ENCODE results near the gene ZNF335. TPM values are rescaled to one million over a fixed set of nuclear protein-coding genes. Genes with fewer than 3 reads are reported as not detected.
A peak's percentile ranks its signal among the peaks of the same experiment; 100 is the strongest.

The ZNF335 gene
- total and polyA plus RNA-seq, 9 donors = 3.5 to 25.7 (median 15.7) TPM

DNA sequence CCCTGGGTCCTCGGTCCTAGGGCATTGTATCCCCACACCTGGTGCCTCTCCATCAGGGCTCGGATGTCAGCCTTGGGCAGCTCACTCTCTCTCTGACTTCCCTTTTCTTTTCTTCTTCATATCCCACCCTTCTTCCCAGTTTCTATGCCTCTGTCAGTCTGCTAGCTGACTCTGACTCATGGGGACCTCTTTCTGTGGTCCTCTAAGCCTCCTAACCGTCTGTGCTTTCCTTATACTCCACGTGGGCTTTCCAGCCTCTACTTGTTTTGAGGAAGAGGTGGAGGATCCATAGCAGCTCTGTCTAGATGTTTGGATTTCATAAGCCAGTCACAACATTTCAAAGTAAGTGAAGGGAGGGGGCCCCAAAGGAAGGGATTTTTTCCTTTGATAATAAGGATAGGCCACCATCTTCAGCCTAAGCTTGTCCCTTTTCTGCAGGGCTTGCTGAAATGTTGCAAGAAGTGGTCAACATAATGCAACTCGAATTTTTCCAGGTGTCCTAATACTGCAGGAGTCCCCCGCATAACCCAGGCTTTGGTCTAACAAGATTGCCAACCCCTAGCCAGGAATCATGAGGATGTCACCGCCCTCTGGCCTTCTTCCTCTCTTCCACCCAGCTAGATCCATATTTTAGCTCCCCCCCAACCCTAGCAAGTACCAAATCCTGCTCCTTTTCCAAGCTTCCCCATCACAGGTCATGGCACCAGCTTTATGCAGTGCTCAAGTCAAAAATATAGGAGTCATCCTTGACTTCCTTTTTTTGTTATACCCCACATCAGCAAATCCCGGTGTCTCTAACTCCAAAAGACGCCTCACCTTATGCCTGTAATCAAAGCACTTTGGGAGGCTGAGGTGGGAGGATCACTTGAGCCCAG lies 51.3 kb downstream of the ZNF335 start:
- intact Hi-C loops (cut with DNase I) = no loop called here
- Histone ChIP-seq H3K4me1 (ENCODE audit: insufficient read depth) (peaks cover 40% of the 10 kb centered on the region), H3K9me3 (no peaks in the 10 kb centered on the region), H3K36me3 (no peaks in the 10 kb centered on the region), H3K4me3 (no peak overlapping the region), H3K27ac (peak overlapping the region; percentile 26 to 78), H3K27me3 (no peaks in the 10 kb centered on the region)
- WGBS, 3 donors = 58 to 67% (median 65%) methylated on average over 9 of the region's 9 CpGs
- no peak for TF ChIP-seq EP300 (IDR thresholded peaks at IDR 0.05)
- no peak for TF ChIP-seq POLR2A (IDR thresholded peaks at IDR 0.05)
- TF ChIP-seq, protein P1, sequence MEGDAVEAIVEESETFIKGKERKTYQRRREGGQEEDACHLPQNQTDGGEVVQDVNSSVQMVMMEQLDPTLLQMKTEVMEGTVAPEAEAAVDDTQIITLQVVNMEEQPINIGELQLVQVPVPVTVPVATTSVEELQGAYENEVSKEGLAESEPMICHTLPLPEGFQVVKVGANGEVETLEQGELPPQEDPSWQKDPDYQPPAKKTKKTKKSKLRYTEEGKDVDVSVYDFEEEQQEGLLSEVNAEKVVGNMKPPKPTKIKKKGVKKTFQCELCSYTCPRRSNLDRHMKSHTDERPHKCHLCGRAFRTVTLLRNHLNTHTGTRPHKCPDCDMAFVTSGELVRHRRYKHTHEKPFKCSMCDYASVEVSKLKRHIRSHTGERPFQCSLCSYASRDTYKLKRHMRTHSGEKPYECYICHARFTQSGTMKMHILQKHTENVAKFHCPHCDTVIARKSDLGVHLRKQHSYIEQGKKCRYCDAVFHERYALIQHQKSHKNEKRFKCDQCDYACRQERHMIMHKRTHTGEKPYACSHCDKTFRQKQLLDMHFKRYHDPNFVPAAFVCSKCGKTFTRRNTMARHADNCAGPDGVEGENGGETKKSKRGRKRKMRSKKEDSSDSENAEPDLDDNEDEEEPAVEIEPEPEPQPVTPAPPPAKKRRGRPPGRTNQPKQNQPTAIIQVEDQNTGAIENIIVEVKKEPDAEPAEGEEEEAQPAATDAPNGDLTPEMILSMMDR (IDR thresholded peaks at IDR 0.05) = no peak
- peak in 2 of 5 donors; percentile 9 to 22 for DNase-seq

DNA sequence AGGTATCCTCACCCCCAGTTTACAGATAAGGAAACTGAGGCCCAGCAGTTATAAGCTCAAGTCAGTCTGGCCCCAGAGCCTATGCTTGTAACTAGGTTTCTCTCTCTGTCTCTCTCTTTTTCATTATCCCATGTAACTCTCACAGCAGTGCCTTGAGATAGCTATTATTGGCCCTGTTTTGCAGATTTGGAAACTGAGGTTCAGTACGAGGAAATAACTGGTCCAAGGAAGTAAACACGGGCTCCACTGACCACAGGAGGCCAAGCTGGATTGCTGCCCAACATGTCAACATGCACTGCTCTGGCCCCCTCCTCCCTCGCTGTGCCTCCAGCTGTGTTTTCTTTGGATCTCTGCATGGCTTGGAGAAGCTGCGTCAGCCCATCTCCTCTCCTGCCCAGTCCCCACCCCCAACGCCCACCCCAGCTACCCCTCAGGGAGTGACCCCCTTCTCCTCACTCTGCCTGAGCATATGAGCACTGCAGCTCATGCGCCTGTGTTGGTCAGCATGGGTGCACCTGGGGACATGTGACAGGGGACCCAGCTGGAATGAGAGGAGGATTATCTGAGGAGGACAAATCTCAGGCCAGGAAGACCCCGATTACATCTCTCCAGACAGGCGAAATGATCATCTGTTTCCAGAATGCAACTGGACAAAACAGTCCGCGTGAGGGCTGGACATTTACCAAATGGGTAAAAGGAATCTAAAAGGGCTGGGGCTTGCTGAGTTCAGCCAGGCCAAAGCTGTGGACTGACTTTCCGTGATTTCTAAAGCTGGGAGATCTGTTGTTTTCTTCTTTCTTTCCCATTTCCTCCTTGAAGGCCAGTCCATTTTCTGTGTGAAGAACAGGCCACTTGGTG lies 52.2 kb downstream of the ZNF335 start:
- DNase-seq = peak; percentile 85 to 89 (median 86)
- intact Hi-C loops (cut with DNase I) = no loop called here
- no peaks in the 10 kb centered on the region for H3K36me3 ChIP-seq
- H3K4me3 ChIP-seq = no peak overlapping the region
- no peaks in the 10 kb centered on the region for H3K27me3 ChIP-seq
- TF ChIP-seq EP300 (IDR thresholded peaks at IDR 0.05) = no peak
- TF ChIP-seq POLR2A (IDR thresholded peaks at IDR 0.05) = no peak
- TF ChIP-seq, protein P1 (IDR thresholded peaks at IDR 0.05) = no peak
- H3K9me3 ChIP-seq = no peaks in the 10 kb centered on the region
- peaks cover 31% of the 10 kb centered on the region for H3K4me1 ChIP-seq (ENCODE audit: insufficient read depth)
- peak overlapping the region; percentile 26 to 78 for H3K27ac ChIP-seq
- WGBS, 3 donors = 6 to 14% (median 6%) methylated on average over 11 of the region's 11 CpGs

DNA sequence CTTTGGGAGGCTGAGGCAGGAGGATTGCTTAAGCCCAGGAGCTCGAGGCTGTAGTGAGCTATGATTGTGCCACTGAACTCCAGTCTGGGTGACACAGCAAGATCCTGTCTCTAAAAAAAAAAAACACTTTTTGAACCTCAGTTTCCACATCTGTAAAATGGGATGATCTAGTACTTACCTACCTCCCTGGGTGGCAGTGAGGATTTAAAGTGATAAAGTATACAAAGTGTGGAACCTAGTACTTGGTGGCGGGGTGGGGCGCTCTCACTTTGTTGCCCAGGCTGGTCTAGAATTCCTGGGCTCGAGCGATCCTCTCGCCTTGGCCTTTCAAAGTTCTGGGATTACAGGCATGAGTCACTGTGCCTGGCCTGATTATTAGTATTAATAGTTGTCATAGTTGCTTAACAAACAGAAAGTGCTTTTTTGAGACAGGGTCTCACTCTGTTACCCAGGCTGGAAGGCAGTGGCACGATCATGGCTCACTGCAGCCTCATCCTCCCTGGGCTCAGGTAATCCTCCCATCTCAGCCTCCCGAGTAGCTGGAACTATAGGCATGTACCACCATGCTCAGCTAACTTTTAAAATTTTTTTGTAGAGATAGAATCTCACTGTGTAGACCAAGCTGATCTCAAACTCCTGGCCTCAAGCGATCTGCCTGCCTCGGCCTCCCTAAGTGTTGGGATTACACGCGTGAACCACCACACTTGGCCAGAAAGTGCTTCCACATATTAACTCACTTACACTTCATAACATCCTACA lies 53.0 kb downstream of the ZNF335 start:
- Histone ChIP-seq H3K4me1 (ENCODE audit: insufficient read depth) (peaks cover 31% of the 10 kb centered on the region), H3K4me3 (no peak overlapping the region), H3K9me3 (no peaks in the 10 kb centered on the region), H3K36me3 (no peaks in the 10 kb centered on the region), H3K27ac (peak overlapping the region; percentile 60 to 78), H3K27me3 (no peaks in the 10 kb centered on the region)
- WGBS, 3 donors = 64 to 70% (median 67%) methylated on average over 12 of the region's 12 CpGs
- intact Hi-C loops (cut with DNase I) = no loop called here
- TF ChIP-seq POLR2A (IDR thresholded peaks at IDR 0.05) = no peak
- TF ChIP-seq, protein P1 (IDR thresholded peaks at IDR 0.05) = no peak
- no peak for TF ChIP-seq EP300 (IDR thresholded peaks at IDR 0.05)
- DNase-seq = peak in 2 of 5 donors; percentile 33 to 58

DNA sequence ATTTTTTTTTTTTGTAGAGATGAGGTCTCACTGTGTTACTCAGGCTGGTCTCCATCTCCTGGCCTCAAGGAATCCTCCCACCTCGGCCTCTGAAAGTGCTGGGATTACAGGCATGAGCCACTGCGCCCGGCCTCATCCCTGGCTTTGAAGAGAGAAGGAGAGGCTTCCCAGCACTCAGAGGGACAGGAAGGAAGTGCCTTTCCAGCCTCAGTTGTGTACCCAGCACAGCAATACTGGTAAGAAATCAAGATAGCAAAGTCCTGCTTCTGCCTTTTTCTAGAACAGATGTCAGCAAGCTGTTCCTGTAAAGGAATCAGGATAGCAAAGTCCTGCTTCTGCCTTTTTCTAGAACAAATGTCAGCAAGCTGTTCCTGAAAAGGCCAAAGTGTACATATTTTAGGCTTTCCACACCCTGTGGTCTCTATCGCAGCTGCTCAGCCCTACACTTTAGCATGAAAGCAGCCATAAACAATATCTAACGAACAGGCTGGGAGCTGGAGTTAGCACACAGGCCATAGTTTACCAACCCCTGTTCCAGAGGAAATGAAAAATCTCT lies 53.7 kb downstream of the ZNF335 start:
- TF ChIP-seq POLR2A (IDR thresholded peaks at IDR 0.05) (no peak), EP300 (IDR thresholded peaks at IDR 0.05) (no peak)
- TF ChIP-seq, protein P1 (IDR thresholded peaks at IDR 0.05) = no peak
- intact Hi-C loops (cut with DNase I) = no loop called here
- 15 to 22% (median 17%) methylated on average over 5 of the region's 5 CpGs for WGBS, 3 donors
- H3K27me3 ChIP-seq = no peaks in the 10 kb centered on the region
- DNase-seq = peak in 1 of 5 donors; percentile 29
- no peak overlapping the region for H3K4me3 ChIP-seq
- peaks cover 31% of the 10 kb centered on the region for H3K4me1 ChIP-seq (ENCODE audit: insufficient read depth)
- H3K36me3 ChIP-seq = no peaks in the 10 kb centered on the region
- peak overlapping the region; percentile 60 to 78 for H3K27ac ChIP-seq
- H3K9me3 ChIP-seq = no peaks in the 10 kb centered on the region

Data from ovary (tissue), 9 donors.